ENCODE results near the gene GGA3. TPM values are rescaled to one million over a fixed set of nuclear protein-coding genes. Genes with fewer than 3 reads are reported as not detected.

The GGA3 gene
- total RNA-seq: 13.8 and 16.3 TPM in 2 replicates

GRCh38 chr17:75261336-75262111 lies at the start of gene GGA3, which contains the start of gene MRPS7:
Gene GGA3, minus strand, starts transcription at chr17:75261606. Its CDS starts 19 bp downstream, at chr17:75261587.
Gene MRPS7, plus strand, starts transcription at chr17:75261879. Its CDS starts 22 bp downstream, at chr17:75261901.

GRCh38 chr17:75289115-75289831 lies 27.9 kb upstream of the GGA3 start, which contains the start of gene SLC25A19:
Gene SLC25A19, minus strand, starts transcription at chr17:75289433. Its CDS starts 2,669 bp downstream, at chr17:75286764.

GRCh38 chr17:75270966-75271232 lies 9.5 kb upstream of the GGA3 start, which contains the start of gene MIF4GD:
Gene MIF4GD, minus strand, starts transcription at chr17:75271231. Its CDS starts 1,036 bp downstream, at chr17:75270195.

GRCh38 chr17:75205037-75205792 lies 56.2 kb downstream of the GGA3 start, which contains the start of gene NUP85:
Gene NUP85, plus strand, starts transcription at chr17:75205679. Its CDS starts 83 bp downstream, at chr17:75205762.

Other genes starting within 250 kb of the GGA3 start
- gene MRPL58, start 248.9 kb downstream of the GGA3 start, total RNA-seq: 95.0 and 112 TPM in 2 replicates
- 327 and 334 TPM in 2 replicates for gene ATP5PD, start 214.6 kb downstream of the GGA3 start, total RNA-seq
- gene KCTD2, start 214.4 kb downstream of the GGA3 start, total RNA-seq: 13.7 and 15.3 TPM in 2 replicates
- gene SLC16A5, start 173.7 kb downstream of the GGA3 start, total RNA-seq: 8.2 and 9.2 TPM in 2 replicates
- 3.9 and 4.5 TPM in 2 replicates for gene ARMC7, start 151.6 kb downstream of the GGA3 start, total RNA-seq
- 139 and 146 TPM in 2 replicates for gene NT5C, start 129.9 kb downstream of the GGA3 start, total RNA-seq
- gene JPT1, start 107.1 kb downstream of the GGA3 start, total RNA-seq: 501 and 529 TPM in 2 replicates
- 102 and 108 TPM in 2 replicates for gene SUMO2, start 78.6 kb downstream of the GGA3 start, total RNA-seq
- gene NUP85, start 55.9 kb downstream of the GGA3 start, total RNA-seq: 44.4 and 47.2 TPM in 2 replicates
- gene MRPS7, start 273 bp upstream of the GGA3 start, total RNA-seq: 41.4 and 46.2 TPM in 2 replicates
- 10.4 and 10.6 TPM in 2 replicates for gene MIF4GD, start 9.6 kb upstream of the GGA3 start, total RNA-seq
- 7.6 TPM in 2 replicates for gene SLC25A19, start 27.8 kb upstream of the GGA3 start, total RNA-seq
- gene GRB2, start 144.1 kb upstream of the GGA3 start, total RNA-seq: 62.9 and 63.9 TPM in 2 replicates
- 35.2 and 44.9 TPM in 2 replicates for gene TMEM94, start 195.0 kb upstream of the GGA3 start, total RNA-seq

All from bronchus fibroblast of lung (primary cell).